Stimulated activated CD8-positive, alpha-beta memory T cell treated with anti-CD3 and anti-CD28 coated beads, Interleukin-12 subunit alpha, Interleukin-12 subunit beta, amount 100 ng/mL, for 24 hours (primary cell): Measurements from ENCODE around the gene SPAG6.
A peak's percentile ranks its signal among the peaks of the same experiment; 100 is the strongest.
"Not testable (repeated sequence)": the region's sequence is repeated elsewhere in the genome, so short reads cannot be mapped to it uniquely, and the experiment has no call there.

Experiments
- DNase-seq: peaks from one replicate; pipeline ENCODE4 v3.0.0-alpha.2; 2020; ENCODE audit errors: extremely low read depth

Gene SPAG6

GRCh38 chr10:22345301-22346095, at the start of gene SPAG6:
SPAG6 (plus strand) TSS chr10:22345496; CDS start chr10:22345612, 116 bp downstream.
- no peak for DNase-seq

- no peak for DNase-seq
Measured at GRCh38 chr10:22301193-22301592, 44.1 kb upstream of the SPAG6 start.

GRCh38 chr10:22303461-22303860, 41.8 kb upstream of the SPAG6 start:
- DNase-seq, result no peak

DNA sequence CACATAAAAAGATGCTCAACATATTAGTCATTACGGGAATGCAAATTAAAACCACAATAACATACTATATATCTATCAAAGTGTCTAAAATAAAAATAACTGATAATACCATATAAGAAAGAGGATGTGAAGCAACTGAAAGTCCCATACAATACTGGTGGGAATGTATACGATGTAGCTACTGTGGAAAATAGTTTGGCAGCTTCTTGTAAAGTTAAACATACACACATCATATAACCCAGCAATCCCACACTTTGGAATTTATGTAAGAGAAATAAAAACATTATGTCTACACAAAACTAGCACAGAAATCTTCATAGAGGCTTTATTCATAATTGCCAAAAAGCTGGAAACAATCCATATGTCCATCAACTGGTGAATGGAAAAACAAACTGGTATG, 39.6 kb upstream of the SPAG6 start:
- DNase-seq, result no peak

DNA sequence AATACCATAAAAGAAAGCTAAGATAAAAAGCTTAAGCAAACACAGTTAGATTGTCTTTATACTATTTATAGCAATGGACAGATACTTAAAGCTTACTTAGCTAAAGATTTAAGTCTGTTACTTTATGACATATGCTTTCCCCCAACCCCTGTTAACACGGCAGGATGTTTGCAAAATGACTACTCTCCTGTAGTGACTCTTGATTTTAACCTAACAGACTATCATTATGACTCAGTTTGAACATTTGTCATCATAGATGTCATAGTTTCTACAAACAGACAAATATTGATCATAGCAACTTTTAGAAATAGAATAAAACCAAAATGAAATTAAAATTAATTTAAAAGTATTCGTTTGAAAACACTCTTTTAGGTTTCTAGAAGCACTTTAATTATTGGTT, 36.9 kb upstream of the SPAG6 start:
- DNase-seq, result no peak

DNA sequence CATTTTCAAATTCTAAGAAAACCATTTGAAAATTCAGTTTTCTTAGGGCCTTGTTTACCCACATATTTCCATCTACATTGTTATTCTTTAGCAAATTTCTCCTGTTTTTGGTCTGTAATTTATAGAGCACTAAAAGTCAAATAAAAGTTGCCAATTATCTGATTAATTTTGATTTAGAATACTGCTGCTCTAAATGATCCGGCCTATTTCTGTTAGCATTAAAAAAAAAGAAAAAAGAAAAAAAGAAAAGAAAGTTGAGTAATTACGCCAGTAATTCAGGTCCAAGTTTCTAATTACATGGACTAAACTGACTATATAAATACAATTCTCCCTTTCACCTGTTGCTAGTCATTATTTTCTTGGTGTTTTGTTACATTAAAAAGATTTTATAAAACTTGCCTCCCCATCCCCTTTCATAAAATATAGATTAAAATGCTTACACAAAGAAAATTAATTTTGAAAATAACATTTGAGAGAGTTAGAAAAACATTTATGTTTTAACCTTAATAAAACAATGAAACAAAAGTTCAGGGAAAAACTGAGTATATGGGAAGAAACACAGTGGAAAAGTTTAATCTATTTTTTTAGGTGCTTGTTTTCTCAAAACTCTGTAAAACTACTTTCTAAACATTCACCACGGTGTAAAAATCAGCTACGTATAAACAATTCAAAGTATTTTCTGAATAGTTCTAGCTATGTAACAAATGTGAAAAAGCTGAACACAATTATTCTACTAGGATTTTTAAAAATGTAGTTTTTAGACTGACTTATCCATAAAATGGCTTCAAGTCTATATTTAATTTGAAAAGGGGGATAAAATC, 35.9 kb upstream of the SPAG6 start:
- no peak for DNase-seq

DNA sequence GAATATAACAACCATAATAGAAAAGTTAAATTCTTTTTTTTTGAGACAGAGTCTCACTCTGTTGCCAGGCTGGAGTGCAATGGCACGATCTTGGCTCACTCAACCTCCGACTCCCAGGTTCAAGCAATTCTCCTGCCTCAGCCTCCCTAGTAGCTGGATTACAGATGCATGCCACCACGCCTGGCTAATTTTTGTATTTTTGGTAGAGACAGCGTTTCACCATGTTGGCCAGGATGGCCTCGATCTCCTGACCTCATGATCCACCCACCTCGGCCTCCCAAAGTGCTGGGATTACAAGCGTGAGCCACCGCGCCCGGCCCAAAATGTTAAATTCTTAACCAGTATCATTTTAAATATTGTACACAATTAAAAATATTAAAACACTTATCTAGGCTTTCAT, 35.3 kb upstream of the SPAG6 start:
- not testable (repeated sequence) for DNase-seq

- DNase-seq, result no peak
Measured at GRCh38 chr10:22310928-22311327, 34.4 kb upstream of the SPAG6 start.

DNA sequence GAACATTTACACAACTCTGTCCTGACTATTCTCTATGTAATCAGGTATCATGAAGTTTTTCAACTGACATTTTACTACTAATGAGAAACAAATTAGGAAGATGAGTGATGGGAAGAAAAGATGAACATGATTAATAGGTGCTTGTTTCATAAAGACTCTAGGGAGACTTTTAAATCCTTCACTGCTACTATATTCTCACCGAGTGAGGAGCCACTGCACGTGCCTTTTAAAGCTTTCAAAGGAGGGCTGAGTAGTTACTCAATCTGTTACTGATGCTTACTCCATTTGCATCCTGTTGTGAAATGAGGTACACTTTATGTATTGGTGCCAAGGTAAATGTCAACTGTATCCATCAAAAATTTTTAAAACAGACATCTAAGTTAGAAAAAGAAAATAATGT, 30.4 kb upstream of the SPAG6 start:
- no peak for DNase-seq

DNA sequence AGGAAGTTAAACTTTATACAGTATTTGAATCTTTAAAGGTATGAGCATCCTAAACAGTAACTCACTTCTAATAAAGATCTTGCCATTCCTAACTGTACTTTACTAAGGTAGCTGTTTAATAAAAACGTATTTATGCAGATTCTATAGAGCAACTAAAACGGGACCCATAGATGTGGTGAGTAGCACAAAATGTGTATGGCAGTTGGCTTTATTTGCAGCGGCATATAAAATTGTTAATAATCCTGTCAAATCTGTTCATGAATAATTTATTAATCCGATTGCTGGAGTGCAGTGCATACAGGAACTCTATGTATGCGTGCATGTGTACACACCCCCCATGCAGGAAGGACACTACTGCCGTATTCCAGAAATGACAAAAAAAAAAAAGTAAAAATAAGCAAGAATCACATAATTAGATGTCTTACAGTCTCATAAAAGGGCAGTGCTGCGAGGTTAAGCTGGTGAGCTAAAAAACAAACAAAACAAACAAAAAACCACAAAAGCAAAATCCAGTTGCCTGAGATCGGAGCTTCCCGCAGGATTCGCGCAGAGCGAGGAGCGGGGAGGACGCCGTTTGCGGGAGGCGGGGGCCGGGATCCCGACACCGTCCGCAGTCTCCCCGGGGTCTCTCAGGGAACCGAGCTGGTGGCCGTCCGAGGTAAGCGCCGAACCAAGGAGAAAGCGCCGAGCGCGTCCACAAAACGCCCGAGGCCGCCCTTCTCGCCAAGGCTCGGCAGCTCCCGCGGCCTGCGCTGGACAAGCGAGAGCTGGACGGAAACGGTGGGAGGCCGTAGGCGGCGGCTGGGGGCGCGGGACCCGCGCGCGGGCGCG, 29.6 kb upstream of the SPAG6 start:
- no peak for DNase-seq

DNA sequence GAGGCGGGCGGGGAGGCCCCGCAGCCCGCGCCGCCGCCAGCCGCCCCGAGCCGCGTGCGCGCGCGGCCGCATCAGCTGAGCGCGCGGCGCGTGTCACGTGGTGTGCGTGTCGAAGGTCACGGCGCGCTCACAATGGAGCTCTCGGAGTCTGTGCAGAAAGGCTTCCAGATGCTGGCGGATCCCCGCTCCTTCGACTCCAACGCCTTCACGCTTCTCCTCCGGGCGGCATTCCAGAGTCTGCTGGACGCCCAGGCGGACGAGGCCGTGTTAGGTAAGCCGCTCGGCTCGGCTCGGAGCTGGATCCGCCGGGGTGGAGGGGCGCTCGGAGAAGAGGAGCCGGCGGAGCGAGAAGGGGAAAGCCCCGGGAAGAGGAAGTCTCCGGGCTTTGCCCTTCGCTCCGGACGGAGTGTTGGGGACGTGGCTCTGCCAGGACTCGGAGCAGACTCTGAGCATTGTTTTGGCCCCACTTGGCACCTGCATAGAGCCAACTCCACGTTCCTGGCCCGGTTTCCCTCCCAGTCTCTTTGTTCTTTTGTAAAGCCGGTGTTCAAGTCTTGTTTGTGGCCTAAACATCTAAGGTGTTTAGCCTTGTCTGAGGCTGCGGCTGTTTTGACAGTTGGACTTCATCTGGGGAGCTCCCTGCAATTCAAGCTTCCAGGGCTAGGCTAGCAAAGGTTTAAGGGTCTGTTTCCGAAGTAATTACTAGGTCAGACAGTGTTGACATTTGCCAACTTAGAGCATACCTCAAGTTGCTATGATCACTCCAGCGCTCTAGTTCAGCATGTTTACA, 28.8 kb upstream of the SPAG6 start, which contains the start of gene COMMD3:
TSS of gene COMMD3 (plus strand) at position 103 of the 790 bp plus-strand sequence. CDS start at position 133, 30 bp downstream.
- DNase-seq, result peak; percentile 53

GRCh38 chr10:22317076-22317370, 28.3 kb upstream of the SPAG6 start:
- DNase-seq, result no peak

- DNase-seq, result no peak
Measured at GRCh38 chr10:22317771-22318565, 27.3 kb upstream of the SPAG6 start.

GRCh38 chr10:22318772-22319171, 26.5 kb upstream of the SPAG6 start:
- no peak for DNase-seq

DNA sequence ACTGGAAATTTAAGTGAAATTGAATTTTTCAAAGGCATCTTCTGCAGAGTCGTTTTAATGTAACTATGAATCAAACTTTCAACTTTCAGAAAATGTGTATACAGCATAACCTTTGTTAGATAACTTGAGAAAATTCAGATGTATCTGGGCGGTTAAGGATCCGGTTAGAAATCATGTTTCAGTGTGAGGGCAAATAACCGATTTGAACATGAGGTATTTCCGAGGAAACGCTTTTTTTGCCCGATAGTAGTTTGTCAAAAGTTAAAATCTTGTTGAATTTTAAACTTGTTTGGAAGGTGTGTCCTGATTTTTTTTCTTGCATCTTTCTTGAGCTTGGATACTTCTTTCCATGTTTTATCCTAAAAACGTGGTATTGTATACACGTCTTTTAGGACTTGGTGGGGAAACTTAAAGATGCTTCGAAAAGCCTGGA, 25.7 kb upstream of the SPAG6 start:
- DNase-seq, result no peak

GRCh38 chr10:22319980-22320558, 25.2 kb upstream of the SPAG6 start:
- DNase-seq, result no peak

DNA sequence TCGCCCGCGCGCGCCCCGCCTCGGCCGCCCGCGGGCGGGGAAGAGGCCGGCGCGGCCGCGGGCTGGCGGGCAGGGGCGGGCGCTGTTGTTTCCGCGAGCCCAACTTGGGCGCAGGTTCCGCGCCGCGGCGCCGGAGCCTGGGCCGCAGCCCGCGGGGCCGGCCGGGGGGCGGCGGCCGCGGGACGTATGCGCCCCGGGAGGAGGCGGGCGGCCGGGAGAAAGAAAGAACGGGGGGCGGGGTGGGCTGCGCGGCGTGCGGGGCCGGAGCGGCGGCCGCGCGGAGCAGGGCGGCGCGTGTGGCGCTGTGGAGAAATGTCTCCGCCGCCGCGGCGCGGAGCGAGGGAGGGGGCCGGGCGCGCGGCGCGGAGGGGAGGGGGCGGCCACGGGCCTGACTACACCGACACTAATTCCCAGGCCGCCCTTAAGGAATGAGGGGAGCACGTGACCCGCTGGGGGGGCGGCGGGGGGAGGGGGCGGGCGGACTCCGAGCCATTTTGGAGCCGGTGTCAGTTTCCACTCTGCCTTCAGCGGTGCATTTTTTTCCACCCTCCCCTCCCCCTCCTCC, 24.6 kb upstream of the SPAG6 start, which contains the start of gene BMI1:
TSS of gene BMI1 (plus strand) at position 509 of the 565 bp plus-strand sequence. CDS start 5,351 bp downstream, outside the sequence.
- no peak for DNase-seq

GRCh38 chr10:22321156-22321923, 24.0 kb upstream of the SPAG6 start:
- DNase-seq, result no peak
